KMS-11 (cell line): ENCODE data around the gene NT5C2.

Source experiments
- H2AFZ ChIP-seq: fragments of 200-600 bp; sonication (generic); 2 replicates; pipeline ENCODE4 v1.6.1; 2016; ENCODE audit warnings: antibody characterized with exemption, mixed run types, low read depth
- H3K27ac ChIP-seq: fragments of 200-600 bp; sonication (generic); 2 replicates; pipeline ENCODE4 v1.6.1; 2016; ENCODE audit warnings: mild to moderate bottlenecking, mixed run types
- H3K27me3 ChIP-seq: fragments of 200-600 bp; sonication (generic); 2 replicates; pipeline ENCODE4 v1.6.1; 2017; ENCODE audit warnings: mild to moderate bottlenecking, low read depth, mixed run types, moderate library complexity; ENCODE audit not compliant: insufficient read depth
- H3K36me3 ChIP-seq: fragments of 200-600 bp; sonication (generic); 2 replicates; pipeline ENCODE4 v1.6.1; 2017; ENCODE audit warnings: mild to moderate bottlenecking, mixed run types; ENCODE audit not compliant: insufficient read depth
- H3K4me1 ChIP-seq: fragments of 200-600 bp; sonication (generic); 2 replicates; pipeline ENCODE4 v1.6.1; 2016; ENCODE audit warnings: mild to moderate bottlenecking, low read depth, mixed run types; ENCODE audit not compliant: poor library complexity, severe bottlenecking
- H3K4me2 ChIP-seq: fragments of 200-600 bp; sonication (generic); 2 replicates; pipeline ENCODE4 v1.7.0; 2016; ENCODE audit warnings: mild to moderate bottlenecking, mixed run types
- H3K4me3 ChIP-seq: fragments of 200-600 bp; sonication (generic); IDR thresholded peaks from 2 replicates; pipeline ENCODE4 v1.6.1; 2017; ENCODE audit warnings: low read depth, low read length, mixed read lengths; ENCODE audit not compliant: insufficient read depth
- H3K79me2 ChIP-seq: fragments of 200-600 bp; sonication (generic); 2 replicates; pipeline ENCODE4 v1.6.1; 2016; ENCODE audit warnings: low read depth, mixed run types; ENCODE audit not compliant: insufficient read depth
- H3K9ac ChIP-seq: fragments of 200-600 bp; sonication (generic); 2 replicates; pipeline ENCODE4 v1.6.1; 2016; ENCODE audit warnings: mild to moderate bottlenecking, mixed run types
- H4K20me1 ChIP-seq: fragments of 200-600 bp; sonication (generic); 2 replicates; pipeline ENCODE4 v1.6.1; 2016; ENCODE audit warnings: mild to moderate bottlenecking, mixed run types; ENCODE audit not compliant: insufficient read depth
- TF ChIP-seq, protein P1 (sequence below): fragments of 200-600 bp; sonication (generic); conservative IDR thresholded peaks from 2 replicates; pipeline ENCODE4 v1.6.1; 2017; ENCODE audit warnings: low read depth, mild to moderate bottlenecking, antibody characterized with exemption, low read length, moderate library complexity, mixed read lengths

NT5C2 gene

DNA sequence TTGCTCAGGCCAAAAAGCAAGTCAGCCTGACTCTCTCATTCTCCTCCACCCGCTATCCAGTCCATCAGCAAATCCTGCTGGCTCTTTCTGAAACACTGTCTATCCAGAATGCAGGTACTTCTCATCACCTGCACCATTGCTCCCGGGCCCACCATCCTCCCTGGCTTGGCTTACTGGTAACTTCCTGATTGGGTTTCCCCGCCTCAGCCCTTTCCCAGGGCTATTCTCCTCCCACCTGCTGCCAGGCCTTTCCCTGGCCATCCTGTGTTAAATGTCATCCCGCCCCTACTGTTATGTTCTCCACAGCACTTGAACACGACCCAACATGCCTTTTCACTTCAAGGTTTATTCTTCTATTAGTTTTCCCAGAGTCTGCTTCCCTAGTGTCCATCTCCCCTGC lies 150.9 kb downstream of the NT5C2 start:
- no peak overlapping the region for H2AFZ ChIP-seq
- no peak overlapping the region for H3K27ac ChIP-seq
- H3K79me2 ChIP-seq = no peaks in the 10 kb centered on the region
- no peaks in the 10 kb centered on the region for H3K4me1 ChIP-seq
- TF ChIP-seq, protein P1, sequence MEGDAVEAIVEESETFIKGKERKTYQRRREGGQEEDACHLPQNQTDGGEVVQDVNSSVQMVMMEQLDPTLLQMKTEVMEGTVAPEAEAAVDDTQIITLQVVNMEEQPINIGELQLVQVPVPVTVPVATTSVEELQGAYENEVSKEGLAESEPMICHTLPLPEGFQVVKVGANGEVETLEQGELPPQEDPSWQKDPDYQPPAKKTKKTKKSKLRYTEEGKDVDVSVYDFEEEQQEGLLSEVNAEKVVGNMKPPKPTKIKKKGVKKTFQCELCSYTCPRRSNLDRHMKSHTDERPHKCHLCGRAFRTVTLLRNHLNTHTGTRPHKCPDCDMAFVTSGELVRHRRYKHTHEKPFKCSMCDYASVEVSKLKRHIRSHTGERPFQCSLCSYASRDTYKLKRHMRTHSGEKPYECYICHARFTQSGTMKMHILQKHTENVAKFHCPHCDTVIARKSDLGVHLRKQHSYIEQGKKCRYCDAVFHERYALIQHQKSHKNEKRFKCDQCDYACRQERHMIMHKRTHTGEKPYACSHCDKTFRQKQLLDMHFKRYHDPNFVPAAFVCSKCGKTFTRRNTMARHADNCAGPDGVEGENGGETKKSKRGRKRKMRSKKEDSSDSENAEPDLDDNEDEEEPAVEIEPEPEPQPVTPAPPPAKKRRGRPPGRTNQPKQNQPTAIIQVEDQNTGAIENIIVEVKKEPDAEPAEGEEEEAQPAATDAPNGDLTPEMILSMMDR = no peak
- H3K9ac ChIP-seq = no peak overlapping the region
- H3K4me2 ChIP-seq = no peak overlapping the region
- no peaks in the 10 kb centered on the region for H4K20me1 ChIP-seq
- H3K27me3 ChIP-seq = no peaks in the 10 kb centered on the region
- no peak overlapping the region for H3K4me3 ChIP-seq
- no peaks in the 10 kb centered on the region for H3K36me3 ChIP-seq

DNA sequence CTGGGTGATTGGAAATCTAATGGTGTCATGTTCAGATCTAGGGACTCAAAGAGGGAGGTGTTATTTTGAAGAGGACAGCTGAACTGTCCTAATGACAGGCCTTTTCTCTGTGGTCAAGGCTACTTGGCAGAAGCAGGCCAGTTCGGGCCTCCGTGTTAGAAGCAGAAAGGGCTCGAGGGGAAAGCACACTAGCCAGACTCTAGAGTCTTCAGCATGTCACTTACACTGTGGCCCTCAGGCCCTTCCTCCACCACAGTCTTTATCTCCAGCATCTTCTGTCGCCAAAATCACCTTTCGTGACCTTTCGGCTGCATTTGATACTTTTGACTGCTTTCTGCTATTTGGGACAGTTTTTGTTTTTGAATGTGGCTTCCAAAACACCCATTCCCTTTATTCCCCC lies 151.7 kb downstream of the NT5C2 start:
- Histone ChIP-seq H2AFZ (no peak overlapping the region), H3K4me2 (no peak overlapping the region), H4K20me1 (no peaks in the 10 kb centered on the region), H3K79me2 (no peaks in the 10 kb centered on the region), H3K9ac (no peak overlapping the region), H3K4me3 (no peak overlapping the region), H3K36me3 (no peaks in the 10 kb centered on the region), H3K4me1 (no peaks in the 10 kb centered on the region), H3K27me3 (no peaks in the 10 kb centered on the region), H3K27ac (no peak overlapping the region)
- TF ChIP-seq, protein P1 = no peak

DNA sequence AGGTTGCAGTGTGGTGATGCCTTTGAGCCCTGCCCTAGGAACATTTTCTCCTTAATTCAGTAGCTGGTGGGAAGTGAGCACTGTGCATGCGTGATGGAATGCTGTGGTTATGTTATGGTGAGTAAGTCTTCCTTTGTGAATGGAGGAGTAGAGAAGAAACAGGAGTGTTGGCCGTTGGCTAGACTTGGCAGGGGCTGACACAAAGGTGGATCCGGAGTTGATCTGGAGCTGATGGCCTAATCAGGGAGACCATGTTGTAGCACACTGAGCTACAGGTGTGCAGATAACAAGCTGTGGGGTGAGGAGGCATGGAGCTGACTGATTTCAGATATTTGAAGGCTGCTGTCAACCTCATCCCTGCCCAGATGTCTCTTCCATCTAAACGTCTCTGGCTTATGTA lies 152.7 kb downstream of the NT5C2 start:
- no peaks in the 10 kb centered on the region for H4K20me1 ChIP-seq
- no peaks in the 10 kb centered on the region for H3K36me3 ChIP-seq
- no peak overlapping the region for H2AFZ ChIP-seq
- H3K4me1 ChIP-seq = no peaks in the 10 kb centered on the region
- TF ChIP-seq, protein P1 = no peak
- H3K27me3 ChIP-seq = no peaks in the 10 kb centered on the region
- H3K4me2 ChIP-seq = no peak overlapping the region
- H3K79me2 ChIP-seq = no peaks in the 10 kb centered on the region
- H3K4me3 ChIP-seq = no peak overlapping the region
- no peak overlapping the region for H3K27ac ChIP-seq
- no peak overlapping the region for H3K9ac ChIP-seq

DNA sequence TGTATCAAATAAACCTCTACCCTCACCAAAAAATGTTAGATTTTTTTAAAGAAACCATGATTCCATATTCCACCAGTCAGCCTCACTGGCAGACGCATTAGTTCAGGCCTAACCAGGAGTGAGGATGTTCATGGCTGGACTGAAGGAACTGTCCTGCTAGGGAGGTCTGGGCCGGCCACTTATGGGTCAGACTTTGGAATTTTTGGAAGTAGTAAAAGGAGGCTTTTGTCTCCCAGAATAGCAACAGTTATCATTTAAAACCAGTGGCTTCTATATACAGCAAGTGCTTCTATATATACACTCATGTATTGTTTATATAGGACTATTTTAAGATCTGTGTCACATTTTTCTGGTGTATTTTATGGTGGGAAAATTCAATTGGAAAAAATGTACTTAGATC lies 154.5 kb downstream of the NT5C2 start:
- Histone ChIP-seq H3K9ac (no peak overlapping the region), H3K4me2 (no peak overlapping the region), H3K27me3 (no peaks in the 10 kb centered on the region), H3K4me3 (no peak overlapping the region), H2AFZ (no peak overlapping the region), H4K20me1 (no peaks in the 10 kb centered on the region), H3K79me2 (no peaks in the 10 kb centered on the region), H3K4me1 (no peaks in the 10 kb centered on the region), H3K27ac (no peak overlapping the region), H3K36me3 (no peaks in the 10 kb centered on the region)
- TF ChIP-seq, protein P1 = no peak
